ENCODE results near the gene UBR4.

- TF ChIP-seq CTCF (IDR thresholded peaks at IDR 0.05), result no peak
- TF ChIP-seq POLR2AphosphoS5 (IDR thresholded peaks at IDR 0.05), result no peak
- no peak for TF ChIP-seq POLR2A (IDR thresholded peaks at IDR 0.05)
Measured at GRCh38 chr1:19072285-19072981, 137.6 kb downstream of the UBR4 start.
